HG02852 (cell line): ENCODE data around the gene DLG5.

ENCODE experiments used
- ATAC-seq: cut with Tn5 transposase; IDR thresholded peaks from one replicate; pipeline ENCODE4 v1.9.1; 2021; ENCODE audit warnings: mild to moderate bottlenecking, moderate library complexity; ENCODE audit not compliant: unreplicated experiment

DLG5 gene

DNA sequence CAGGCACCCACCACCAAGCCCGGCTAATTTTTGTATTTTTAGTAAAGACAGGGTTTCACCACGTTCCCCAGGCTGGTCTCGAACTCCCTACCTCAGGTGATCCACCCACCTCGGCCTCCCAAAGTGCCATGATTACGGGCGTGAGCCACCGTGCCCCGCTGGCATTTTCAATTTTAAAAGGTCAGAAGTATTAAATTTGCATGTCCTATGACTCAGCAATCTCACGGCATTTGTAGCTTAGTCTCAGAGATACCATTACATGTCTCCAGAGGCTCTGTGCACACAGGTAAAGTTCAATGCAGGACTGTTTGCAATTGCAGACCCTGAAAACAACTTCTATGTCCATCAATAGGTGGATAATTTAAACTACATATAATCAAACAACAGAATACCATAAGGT lies 99.2 kb downstream of the DLG5 start:
- ATAC-seq, result no peak

DNA sequence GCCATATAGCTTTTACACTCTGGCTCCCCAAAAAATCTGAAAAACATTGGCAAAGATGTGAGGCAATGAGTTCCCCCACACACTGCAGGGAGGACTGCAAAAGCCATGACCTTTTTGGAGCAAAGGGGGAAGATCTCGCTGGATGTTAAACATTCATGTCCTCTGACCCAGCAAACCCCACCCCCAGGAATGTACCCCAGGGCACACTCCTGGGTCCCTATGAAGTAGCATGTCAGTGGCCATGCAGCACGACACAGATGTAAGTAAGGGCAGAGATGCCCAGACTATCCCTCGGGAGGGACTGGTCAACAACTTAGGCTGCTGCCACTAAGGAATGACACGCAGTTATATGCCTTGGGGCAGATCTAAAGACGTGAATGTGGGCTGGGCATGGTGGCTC lies 100.6 kb downstream of the DLG5 start:
- no peak for ATAC-seq

DNA sequence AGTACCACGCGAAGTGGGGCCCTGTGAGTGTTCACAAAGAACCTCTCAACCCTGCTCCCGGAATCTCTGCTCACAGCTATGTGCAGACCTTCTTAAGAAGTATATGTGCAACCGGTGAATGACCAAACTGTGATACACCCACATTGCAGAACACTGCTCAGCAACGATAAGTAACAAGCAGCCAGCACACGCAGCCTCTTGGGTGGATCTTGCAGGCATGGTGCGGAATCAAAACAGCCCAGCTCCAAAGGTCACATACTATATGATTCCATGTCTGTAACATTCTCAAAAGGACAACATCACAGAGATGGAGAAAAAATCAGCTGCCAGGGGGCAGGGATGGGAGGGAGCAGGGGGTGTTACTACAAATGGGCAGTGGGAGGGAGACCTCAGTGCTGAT lies 101.6 kb downstream of the DLG5 start:
- no peak for ATAC-seq

DNA sequence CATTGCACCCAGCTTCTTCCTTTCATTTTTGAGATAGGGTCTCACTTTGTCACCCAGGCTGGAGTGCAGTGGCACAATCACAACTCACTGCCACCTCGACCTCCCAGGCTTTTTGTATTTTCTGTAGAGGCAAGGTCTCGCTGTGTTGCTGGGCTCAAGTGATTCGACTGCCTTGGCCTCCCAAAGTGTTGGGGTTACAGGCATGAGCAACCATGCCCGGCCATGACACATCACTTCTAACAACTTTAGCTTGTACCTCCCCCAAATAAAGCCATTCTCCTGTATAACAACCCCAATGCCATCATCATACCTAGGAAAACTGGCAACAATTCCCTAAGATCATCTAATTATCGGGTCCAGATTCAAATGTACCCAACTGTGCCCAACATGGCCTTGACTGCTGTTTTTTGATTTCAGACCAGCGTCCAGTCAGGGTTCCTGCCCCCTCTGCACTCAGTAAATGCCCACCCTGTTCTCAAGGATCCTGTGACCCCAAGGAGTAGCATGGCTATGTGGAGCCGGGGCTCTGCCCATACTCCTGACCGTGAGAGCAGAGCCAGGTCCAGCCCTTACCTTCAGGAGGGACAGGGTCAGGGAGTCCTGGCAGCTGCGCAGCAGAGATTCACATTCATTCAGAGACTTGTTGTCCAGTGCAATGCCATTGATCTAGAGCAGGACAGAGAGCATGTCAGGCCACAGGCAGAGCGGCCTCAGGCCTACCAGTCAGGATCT lies 102.6 kb downstream of the DLG5 start:
- ATAC-seq, result no peak

- no peak for ATAC-seq
These were observed 105.0 kb downstream of the DLG5 start for GRCh38 chr10:77821551-77821950.

DNA sequence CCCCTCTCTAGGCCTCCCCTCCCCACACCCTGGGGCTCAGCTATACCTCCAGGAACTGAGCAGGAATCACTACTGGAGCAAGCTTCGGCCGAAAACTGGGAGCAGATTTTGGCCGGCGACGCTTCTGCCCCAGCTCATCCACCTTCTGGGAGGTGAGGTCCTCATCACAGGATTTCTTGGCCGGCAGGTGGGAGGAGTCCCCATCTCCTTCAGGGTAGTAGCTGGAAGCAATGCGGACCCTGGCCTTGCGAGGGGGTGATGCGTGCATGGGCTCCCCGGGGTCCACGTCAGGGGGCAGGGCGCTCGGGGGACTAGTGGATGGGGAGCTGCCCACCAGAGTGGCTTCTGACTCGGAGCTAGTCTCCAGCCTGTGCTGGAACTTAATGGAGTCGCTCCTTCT lies 105.5 kb downstream of the DLG5 start:
- ATAC-seq, result no peak

DNA sequence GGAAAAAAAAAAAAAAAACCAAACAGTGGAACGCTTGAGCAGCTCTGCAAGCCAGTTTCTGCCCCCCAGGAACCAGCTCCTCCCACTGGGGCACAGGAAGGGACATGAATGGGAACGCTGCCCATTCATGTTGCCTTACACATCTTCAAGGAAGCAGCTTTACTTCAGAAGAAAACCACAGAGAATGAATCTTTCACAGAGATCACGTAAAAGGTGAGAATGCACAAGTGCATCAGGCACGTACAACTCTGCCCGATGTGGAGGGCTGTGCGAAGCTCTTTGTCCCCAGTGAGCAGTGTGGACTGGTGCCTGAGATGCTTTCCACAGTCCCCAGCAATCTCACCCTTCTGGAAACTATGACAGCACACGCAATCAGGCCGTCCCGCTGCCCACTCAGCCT lies 106.2 kb downstream of the DLG5 start:
- no peak for ATAC-seq

DNA sequence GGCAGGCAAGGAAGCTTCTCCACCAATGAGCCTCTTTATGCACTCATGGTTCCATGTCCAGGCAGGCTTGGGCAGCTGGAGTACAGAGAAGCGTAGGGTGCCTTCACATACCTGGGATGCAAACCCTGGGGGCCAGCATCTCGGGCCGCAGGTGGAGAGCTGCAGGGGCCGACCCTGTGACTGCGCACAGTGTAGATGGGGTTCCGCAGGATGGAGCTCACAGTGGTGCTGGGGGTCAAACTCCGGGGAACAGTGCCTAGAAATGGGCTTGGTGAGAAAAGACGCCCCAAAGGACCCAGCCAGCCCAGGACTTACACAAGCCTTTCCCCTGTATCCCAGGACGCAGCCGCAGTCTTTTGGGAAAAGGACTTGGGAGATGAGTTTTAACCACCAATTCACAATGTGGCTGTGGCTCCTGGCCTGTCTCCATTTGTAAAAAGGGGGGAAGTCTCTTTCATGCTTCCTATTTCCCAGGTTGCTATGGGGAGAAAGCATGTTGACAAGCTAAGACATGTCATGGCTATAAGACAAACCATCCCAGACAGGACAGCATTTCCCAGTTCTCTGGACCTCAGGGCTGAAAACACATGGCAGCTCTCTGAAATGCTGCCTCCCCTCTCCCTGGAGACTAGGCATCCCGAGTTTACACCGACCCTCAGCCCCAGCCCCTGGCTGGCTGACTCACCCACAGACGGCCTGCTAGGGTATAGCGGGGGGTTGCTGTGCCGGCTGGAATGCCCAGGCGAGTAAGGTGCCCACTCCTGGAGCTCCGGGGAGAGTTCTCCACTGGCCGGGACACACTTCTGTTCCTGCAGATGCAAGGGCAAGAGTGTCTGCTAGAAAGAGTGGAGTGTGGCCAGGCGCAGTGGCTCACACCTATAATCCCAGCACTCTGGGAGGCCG lies 107.1 kb downstream of the DLG5 start:
- ATAC-seq, result no peak

DNA sequence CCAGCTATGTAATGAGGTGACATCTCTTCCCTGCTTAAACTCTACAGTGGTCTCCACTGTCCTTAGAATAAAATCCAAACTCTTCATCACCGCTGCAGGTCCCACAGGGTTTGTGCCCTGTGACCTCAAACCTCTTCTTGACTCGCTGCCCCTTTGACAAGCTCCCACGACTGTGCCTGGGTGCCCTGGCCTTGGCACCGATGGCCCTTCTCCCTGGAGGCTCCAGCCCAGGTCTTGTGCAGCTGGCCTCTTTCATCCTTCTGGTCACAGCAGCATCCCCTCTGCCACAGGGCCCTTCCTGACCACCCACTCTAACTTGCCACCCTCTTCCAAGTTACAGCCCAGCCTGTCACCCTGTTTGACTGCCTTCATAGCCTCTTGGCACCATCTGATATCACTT lies 108.2 kb downstream of the DLG5 start:
- no peak for ATAC-seq

- no peak for ATAC-seq
These were observed 109.0 kb downstream of the DLG5 start for GRCh38 chr10:77817541-77817940.

DNA sequence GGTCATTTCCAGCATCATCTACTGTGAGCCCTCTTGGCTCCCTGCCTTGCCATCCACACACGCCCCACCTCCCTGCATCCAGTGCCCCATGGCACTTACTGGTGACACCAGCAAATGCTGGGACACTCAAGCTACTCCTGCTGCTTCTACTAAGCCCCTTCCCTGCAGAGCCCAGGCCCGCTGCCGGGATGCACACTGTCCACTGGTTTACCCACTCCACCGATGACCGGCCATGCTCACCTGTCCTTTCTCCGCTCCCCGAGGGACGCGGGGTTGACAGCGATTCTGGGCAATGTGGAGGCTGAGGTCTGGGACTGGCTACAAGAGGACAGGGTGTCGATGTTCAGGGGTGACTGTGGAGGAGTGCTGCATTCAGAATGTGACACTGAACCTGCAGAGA lies 110.2 kb downstream of the DLG5 start:
- ATAC-seq, result no peak

- no peak for ATAC-seq
These were observed 113.8 kb downstream of the DLG5 start for GRCh38 chr10:77812741-77813140.

GRCh38 chr10:77811831-77812430 lies 114.6 kb downstream of the DLG5 start:
- no peak for ATAC-seq

GRCh38 chr10:77810446-77811335 lies 115.9 kb downstream of the DLG5 start:
- no peak for ATAC-seq

- ATAC-seq, result no peak
These were observed 117.2 kb downstream of the DLG5 start for GRCh38 chr10:77809336-77809735.

GRCh38 chr10:77807706-77808105 lies 118.8 kb downstream of the DLG5 start:
- ATAC-seq, result no peak

DNA sequence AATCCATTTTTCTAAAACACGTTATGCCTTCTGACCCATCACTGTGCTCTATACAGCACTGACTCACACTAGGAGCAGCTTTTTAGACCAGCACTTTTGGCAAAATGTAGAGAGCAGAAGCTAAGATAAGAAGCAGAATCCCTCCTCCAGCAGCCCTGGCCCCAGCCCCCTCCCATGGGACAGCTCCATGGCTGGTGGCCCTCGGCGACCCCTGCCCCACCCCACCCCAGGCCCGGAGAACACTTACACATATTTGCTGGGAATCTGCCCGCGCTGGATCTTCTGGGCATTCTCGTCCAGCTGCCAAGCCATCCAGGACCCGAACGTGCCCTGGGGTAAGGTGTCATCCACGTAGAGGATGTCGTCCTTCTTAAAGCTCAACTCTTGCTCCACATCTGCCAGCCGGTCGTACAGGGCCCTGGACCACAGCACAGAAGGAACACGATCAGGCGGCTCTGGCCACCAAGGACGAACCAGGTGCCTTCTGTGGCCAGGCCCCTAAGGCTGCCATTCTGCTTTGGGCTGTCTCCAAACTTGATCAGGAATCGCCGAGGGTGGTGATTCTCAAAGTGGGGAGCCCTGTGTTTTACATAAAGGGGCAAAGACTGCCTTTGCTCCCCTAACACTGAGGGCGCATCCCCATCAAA lies 119.9 kb downstream of the DLG5 start:
- no peak for ATAC-seq

DNA sequence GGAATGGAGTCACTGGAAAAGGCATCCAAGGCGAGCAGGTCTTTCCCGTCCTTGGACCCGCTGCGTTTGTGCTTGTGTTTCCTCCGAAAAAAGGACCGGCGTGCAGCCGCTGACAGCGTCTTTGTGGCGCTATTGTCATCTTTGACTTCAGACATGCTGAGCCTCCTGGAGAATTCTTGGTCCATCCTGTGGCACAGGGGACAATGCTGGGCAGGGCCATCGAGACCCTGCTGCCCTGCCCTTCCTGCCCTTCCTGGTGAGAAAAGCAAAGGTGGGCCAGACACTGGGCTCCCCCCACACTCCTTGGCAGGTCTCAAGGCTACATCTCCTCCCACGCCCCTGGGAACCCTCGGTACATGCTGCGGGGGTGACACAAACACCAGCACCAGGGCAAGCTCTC lies 120.9 kb downstream of the DLG5 start:
- no peak for ATAC-seq

DNA sequence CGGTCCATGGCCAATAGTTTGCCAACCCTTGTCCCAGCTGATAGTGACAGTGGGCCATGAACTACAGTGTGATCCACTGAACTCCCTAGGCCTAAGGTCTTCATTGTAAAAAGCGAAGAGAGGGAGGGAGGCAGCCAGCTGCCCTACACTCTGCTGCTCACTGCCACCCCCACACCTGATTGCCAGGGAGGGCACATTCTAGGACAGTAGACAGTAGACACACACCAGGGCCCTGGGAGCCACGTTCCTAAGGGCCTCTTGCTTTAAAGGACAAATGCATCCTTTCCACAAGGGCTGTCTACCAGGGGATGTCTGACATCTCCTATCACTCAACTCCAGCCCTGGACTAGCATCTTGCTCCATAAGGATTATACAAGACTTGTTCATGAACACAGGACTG lies 122.2 kb downstream of the DLG5 start:
- ATAC-seq, result no peak

DNA sequence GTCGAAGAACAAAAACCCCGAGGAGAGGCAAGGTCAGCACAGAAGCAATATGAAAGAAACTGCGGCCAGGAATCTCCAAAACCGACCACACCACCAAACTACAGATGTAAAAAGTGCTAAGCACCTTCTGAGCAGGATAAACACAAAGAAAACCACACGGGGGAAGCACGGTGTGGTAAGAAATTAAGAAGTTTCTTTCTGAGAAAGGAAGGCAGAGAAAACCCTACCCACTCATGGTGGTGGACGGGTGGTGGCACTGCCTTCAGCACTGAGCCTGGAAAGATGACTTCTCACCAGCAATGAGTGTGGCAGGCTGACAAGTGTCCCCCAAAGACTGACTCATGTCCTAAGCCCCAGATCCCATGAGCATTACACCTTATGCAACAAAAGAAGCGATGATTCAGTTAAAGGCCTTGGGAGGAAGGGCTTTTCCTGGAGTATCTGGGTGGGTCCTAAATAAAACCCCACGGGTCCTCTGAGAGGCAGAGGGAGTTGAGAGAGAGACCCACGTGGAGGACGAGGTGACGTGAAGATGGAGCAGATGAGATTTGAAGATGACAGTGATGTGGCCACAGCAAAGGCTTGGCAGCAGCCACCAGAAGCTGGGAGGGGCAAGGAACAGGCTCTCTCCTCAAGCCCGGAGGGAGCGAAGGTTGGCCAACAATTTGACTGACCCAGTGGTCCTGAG lies 124.9 kb downstream of the DLG5 start:
- peak; percentile 77 for ATAC-seq
